Activated CD8-positive, alpha-beta memory T cell treated with anti-CD3 and anti-CD28 coated beads for 24 hours (primary cell): ENCODE results near the gene MKNK1.

Experiments used
- DNase-seq: peaks from one replicate; pipeline ENCODE4 v3.0.0-alpha.2; 2020

MKNK1 gene

GRCh38 chr1:46536527-46536926 lies 67.5 kb downstream of the MKNK1 start:
- DNase-seq: no peak

- DNase-seq: no peak
These were observed 69.0 kb downstream of the MKNK1 start for GRCh38 chr1:46535063-46535462.

- DNase-seq: peak; percentile 82
These were observed 70.7 kb downstream of the MKNK1 start for GRCh38 chr1:46533179-46533864.

- DNase-seq: peak; percentile 89
These were observed 71.4 kb downstream of the MKNK1 start for GRCh38 chr1:46532498-46533178.

GRCh38 chr1:46532095-46532494 lies 72.0 kb downstream of the MKNK1 start:
- no peak for DNase-seq

GRCh38 chr1:46530791-46531409 lies 73.2 kb downstream of the MKNK1 start:
- no peak for DNase-seq

- DNase-seq: no peak
These were observed 73.8 kb downstream of the MKNK1 start for GRCh38 chr1:46530311-46530710.

- DNase-seq: no peak
These were observed 74.9 kb downstream of the MKNK1 start for GRCh38 chr1:46529031-46529630.

- no peak for DNase-seq
These were observed 75.6 kb downstream of the MKNK1 start for GRCh38 chr1:46528297-46528955.

- peak; percentile 90 for DNase-seq
These were observed 76.4 kb downstream of the MKNK1 start for GRCh38 chr1:46527474-46528296.

- DNase-seq: no peak
These were observed 77.3 kb downstream of the MKNK1 start for GRCh38 chr1:46526691-46527291.

GRCh38 chr1:46526013-46526690 lies 77.9 kb downstream of the MKNK1 start:
- no peak for DNase-seq

GRCh38 chr1:46525253-46525983 lies 78.7 kb downstream of the MKNK1 start:
- no peak for DNase-seq

GRCh38 chr1:46524843-46525242 lies 79.2 kb downstream of the MKNK1 start:
- DNase-seq: no peak

GRCh38 chr1:46523496-46524353 lies 80.3 kb downstream of the MKNK1 start:
- DNase-seq: no peak

GRCh38 chr1:46522969-46523320 lies 81.1 kb downstream of the MKNK1 start:
- DNase-seq: no peak

GRCh38 chr1:46522184-46522968 lies 81.7 kb downstream of the MKNK1 start:
- DNase-seq: no peak

GRCh38 chr1:46521414-46521813 lies 82.7 kb downstream of the MKNK1 start:
- no peak for DNase-seq
